HG03159 (cell line): ENCODE measurements around the gene UMAD1.
"Not testable (repeated sequence)": the region's sequence is repeated elsewhere in the genome, so short reads cannot be mapped to it uniquely, and the experiment has no call there.

Experiments used
- ATAC-seq: cut with Tn5 transposase; IDR thresholded peaks from one replicate; pipeline ENCODE4 v1.9.1; 2021; ENCODE audit warnings: mild to moderate bottlenecking, moderate library complexity; ENCODE audit not compliant: unreplicated experiment

UMAD1 gene

GRCh38 chr7:7820939-7821338, 180.4 kb downstream of the UMAD1 start:
- no peak for ATAC-seq

GRCh38 chr7:7821517-7821916, 181.0 kb downstream of the UMAD1 start:
- no peak for ATAC-seq

GRCh38 chr7:7825294-7825693, 184.7 kb downstream of the UMAD1 start:
- not testable (repeated sequence) for ATAC-seq

- no peak for ATAC-seq
Observed at GRCh38 chr7:7829667-7830066, 189.1 kb downstream of the UMAD1 start.

GRCh38 chr7:7830122-7830878, 189.7 kb downstream of the UMAD1 start:
- ATAC-seq: no peak

- ATAC-seq: no peak
Observed at GRCh38 chr7:7832518-7832917, 192.0 kb downstream of the UMAD1 start.

- no peak for ATAC-seq
Observed at GRCh38 chr7:7834761-7835160, 194.2 kb downstream of the UMAD1 start.

GRCh38 chr7:7841027-7841426, 200.5 kb downstream of the UMAD1 start:
- ATAC-seq: no peak

- ATAC-seq: no peak
Observed at GRCh38 chr7:7843240-7843639, 202.7 kb downstream of the UMAD1 start.

- no peak for ATAC-seq
Observed at GRCh38 chr7:7843972-7844371, 203.4 kb downstream of the UMAD1 start.

GRCh38 chr7:7848246-7848645, 207.7 kb downstream of the UMAD1 start:
- ATAC-seq: no peak

GRCh38 chr7:7848892-7849291, 208.3 kb downstream of the UMAD1 start:
- no peak for ATAC-seq

- no peak for ATAC-seq
Observed at GRCh38 chr7:7850150-7850549, 209.6 kb downstream of the UMAD1 start.

GRCh38 chr7:7851381-7851780, 210.8 kb downstream of the UMAD1 start:
- no peak for ATAC-seq

GRCh38 chr7:7851991-7852390, 211.4 kb downstream of the UMAD1 start:
- no peak for ATAC-seq

GRCh38 chr7:7857143-7857583, 216.6 kb downstream of the UMAD1 start:
- no peak for ATAC-seq

- no peak for ATAC-seq
Observed at GRCh38 chr7:7858559-7858958, 218.0 kb downstream of the UMAD1 start.

- ATAC-seq: no peak
Observed at GRCh38 chr7:7859411-7859810, 218.9 kb downstream of the UMAD1 start.

GRCh38 chr7:7861211-7861633, 220.7 kb downstream of the UMAD1 start:
- no peak for ATAC-seq

- no peak for ATAC-seq
Observed at GRCh38 chr7:7862393-7862792, 221.8 kb downstream of the UMAD1 start.

- no peak for ATAC-seq
Observed at GRCh38 chr7:7867846-7868571, 227.5 kb downstream of the UMAD1 start.

GRCh38 chr7:7868572-7868899, 228.0 kb downstream of the UMAD1 start:
- ATAC-seq: no peak
